GM18909 (cell line): ENCODE results near the gene ARL11.
"Not testable (repeated sequence)": the region's sequence is repeated elsewhere in the genome, so short reads cannot be mapped to it uniquely, and the experiment has no call there.

ENCODE experiments used
- ATAC-seq: cut with Tn5 transposase; IDR thresholded peaks from one replicate; pipeline ENCODE4 v1.9.1; 2021; ENCODE audit warnings: mild to moderate bottlenecking; ENCODE audit not compliant: unreplicated experiment, poor library complexity

Gene ARL11

DNA sequence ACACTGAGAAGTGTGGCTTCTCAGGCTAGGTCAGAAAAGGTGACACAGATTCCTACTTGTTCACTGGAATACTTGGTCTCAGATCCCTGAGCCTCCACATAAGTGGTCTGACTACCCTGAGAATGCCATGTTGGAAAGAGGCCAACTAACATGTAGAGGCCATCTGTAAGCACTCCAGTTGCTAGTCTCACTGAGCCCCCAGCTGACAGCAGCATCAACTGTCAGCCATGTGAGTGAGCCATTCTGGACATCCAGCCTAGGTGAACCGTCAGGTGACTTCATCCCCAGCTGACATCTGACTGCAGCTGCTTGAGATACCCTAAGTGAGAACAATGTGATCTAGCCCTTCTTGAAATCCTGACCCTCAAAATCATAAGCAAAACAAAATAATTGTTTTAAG, 18.1 kb upstream of the ARL11 start:
- no peak for ATAC-seq

DNA sequence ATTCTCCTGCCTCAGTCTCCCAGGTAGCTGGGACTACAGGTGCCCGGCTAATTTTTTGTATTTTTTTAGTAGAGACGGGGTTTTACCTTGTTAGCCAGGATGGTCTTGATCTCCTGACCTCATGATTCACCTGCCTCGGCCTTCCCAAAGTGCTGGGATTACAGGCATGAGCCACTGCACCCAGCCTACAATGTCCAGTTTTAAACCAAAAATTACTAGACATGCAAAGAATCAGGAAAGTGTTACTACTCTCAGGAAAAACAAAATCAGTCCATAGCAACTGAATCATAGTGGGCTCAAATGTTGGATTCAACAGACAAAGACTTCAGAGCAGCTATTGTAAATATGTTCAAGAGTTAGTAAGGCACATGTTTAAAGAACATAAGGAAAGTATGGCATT, 16.3 kb upstream of the ARL11 start:
- ATAC-seq: not testable (repeated sequence)

- ATAC-seq: no peak
These were observed 12.3 kb upstream of the ARL11 start for GRCh38 chr13:49615836-49616675.

- ATAC-seq: no peak
These were observed 11.6 kb upstream of the ARL11 start for GRCh38 chr13:49616676-49617065.

DNA sequence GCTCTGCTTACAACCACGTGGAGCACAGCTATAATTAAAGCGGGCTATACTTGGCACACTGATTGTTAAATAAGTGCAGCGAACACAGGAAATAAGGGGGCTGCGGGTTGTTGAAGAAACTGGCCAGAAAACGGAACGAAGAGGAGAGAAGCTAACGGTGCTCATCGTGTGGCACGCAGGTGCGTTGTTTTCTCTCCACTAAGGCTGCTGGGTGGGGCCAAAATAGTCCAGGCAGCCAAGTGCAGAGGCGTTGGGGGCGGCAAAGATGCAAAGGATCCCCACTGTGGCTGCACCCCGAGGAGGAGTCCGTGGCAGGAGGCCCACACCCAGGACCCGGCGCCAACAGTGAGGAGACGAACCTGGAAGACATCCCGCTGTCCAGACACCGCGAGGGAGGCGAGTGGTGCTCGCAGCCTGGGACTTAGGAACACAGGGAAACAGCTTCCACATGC, 8.1 kb upstream of the ARL11 start:
- no peak for ATAC-seq

- ATAC-seq: no peak
These were observed 5.9 kb upstream of the ARL11 start for GRCh38 chr13:49622174-49622946.

DNA sequence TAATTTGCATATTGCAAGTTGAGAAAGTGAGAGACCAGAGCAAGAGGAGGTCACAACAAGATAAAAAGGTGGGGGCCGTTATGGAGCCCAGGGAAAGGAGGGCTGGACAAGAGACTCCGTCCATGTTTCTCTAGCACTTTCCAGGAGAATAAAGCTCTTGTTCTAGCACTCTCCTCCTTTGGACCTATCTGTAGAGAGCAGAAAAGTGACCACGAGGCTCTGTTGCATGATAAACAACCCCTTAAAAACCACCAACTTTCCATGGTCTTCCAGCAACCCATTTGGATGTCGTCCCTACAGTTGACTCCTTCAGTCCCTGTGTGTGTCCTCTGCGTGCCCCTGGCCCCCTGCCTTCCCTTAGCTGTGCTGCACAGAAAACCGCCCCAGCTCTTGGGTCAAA, 4.1 kb upstream of the ARL11 start:
- no peak for ATAC-seq

- no peak for ATAC-seq
These were observed 2.8 kb upstream of the ARL11 start for GRCh38 chr13:49625392-49626079.

- ATAC-seq: no peak
These were observed 1.1 kb downstream of the ARL11 start for GRCh38 chr13:49629196-49629938.

- no peak for ATAC-seq
These were observed 1.6 kb downstream of the ARL11 start for GRCh38 chr13:49629947-49630346.

GRCh38 chr13:49630580-49630979, 2.3 kb downstream of the ARL11 start:
- no peak for ATAC-seq

- no peak for ATAC-seq
These were observed 3.8 kb downstream of the ARL11 start for GRCh38 chr13:49632156-49632555.

- ATAC-seq: no peak
These were observed 5.4 kb downstream of the ARL11 start for GRCh38 chr13:49633710-49634109.

DNA sequence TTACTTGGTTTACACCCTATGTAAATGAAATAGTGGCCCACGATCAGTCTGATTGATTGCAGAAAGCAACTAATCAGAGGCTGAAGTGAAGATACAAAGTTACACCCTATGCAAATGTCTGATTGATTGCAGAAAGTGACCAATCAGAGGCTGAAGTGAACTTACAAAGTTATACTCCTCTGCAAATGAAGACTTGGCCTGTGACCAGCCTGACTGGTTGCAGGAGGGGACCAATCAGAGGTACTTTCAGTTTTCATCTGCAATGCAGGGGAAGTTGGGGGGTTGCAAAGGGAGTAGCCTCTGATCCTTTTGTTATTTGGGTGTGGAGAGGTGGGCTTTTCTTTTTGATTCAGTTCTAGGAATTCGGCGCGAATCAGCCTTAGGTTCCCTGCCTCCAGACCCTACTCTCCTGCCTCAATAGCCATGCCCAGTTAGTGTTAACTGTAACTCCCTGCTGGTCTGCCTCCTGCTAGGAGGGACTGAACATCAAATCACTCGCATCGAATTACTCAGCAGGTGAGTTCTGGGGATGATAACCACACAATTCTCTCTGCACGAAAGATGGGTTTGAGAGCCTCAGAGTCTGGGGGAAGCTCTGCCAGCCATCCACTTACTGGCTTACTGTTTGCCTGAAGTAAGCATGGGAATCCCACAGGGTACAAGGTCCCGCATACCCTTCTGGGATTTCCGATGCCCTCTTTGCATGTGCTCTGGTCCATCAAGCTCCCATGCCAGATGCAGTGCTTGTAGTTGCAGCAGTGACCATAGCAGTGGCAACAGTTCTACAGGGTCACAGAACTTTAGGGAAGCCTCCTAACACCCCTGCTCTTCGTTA, 7.5 kb downstream of the ARL11 start:
- ATAC-seq: peak; percentile 71

- no peak for ATAC-seq
These were observed 8.4 kb downstream of the ARL11 start for GRCh38 chr13:49636705-49637104.

- no peak for ATAC-seq
These were observed 9.9 kb downstream of the ARL11 start for GRCh38 chr13:49638030-49638743.

DNA sequence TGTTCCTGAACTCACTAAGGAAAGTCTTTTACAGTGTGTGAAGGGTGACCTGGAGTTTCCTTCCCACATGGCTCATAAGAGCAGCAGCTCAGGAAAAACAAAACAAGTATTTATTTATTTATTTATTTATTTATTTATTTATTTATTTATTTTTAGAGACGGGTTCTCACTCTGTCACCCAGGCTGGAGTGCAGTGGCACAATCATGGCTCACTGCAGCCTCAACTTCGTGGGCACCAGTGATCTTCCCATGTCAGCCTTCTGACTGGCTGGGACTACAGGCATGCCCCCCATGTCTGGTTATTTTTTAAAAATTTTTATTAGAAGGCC, 10.4 kb downstream of the ARL11 start:
- ATAC-seq: no peak

- ATAC-seq: no peak
These were observed 13.5 kb downstream of the ARL11 start for GRCh38 chr13:49641801-49642291.
